ENCODE results near the gene KMO. TPM values are rescaled to one million over a fixed set of nuclear protein-coding genes. Genes with fewer than 3 reads are reported as not detected.

Gene KMO
- total RNA-seq, 1 donor from 2014 or later, result not detected

GRCh38 chr1:241630899-241631298 lies 98.7 kb downstream of the KMO start:
- Histone ChIP-seq H3K27ac (no peak overlapping the region), H3K9me3 (no peaks in the 10 kb centered on the region), H3K4me1 (no peaks in the 10 kb centered on the region), H3K36me3 (peaks cover 0 to 7% of the 10 kb centered on the region in 2 donors), H3K4me3 (no peak overlapping the region), H3K27me3 (no peaks in the 10 kb centered on the region)
- no peak for TF ChIP-seq CTCF (IDR thresholded peaks at IDR 0.05)
- DNase-seq (ENCODE audit: low spot score in 2 of 2), result no peak
- intact Hi-C loops (cut with DNase I), result no loop called here

DNA sequence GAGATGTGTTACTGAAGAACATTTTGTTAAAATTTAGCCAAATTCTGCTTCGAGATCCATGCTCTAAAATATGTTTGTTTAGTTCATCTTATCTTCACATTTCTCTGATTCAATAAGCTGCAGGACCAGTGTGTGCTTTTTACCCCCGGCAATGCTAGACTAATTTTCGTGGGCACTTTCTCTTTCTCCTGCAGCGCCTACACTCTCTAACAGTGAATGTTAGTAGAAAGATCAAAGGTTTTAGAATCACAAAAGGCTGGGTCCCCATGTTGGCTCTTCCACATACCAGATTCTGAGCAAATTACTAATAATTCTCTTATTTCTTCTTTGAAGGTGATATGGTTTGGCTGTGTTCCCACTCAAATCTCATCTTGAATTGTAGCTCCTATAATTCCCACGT lies 99.5 kb downstream of the KMO start:
- Histone ChIP-seq H3K27ac (no peak overlapping the region), H3K9me3 (no peaks in the 10 kb centered on the region), H3K4me3 (no peak overlapping the region), H3K27me3 (no peaks in the 10 kb centered on the region), H3K36me3 (peaks cover 0 to 7% of the 10 kb centered on the region in 2 donors), H3K4me1 (no peaks in the 10 kb centered on the region)
- no peak for DNase-seq (ENCODE audit: low spot score in 2 of 2)
- intact Hi-C loops (cut with DNase I), result no loop called here
- TF ChIP-seq CTCF (IDR thresholded peaks at IDR 0.05), result no peak

DNA sequence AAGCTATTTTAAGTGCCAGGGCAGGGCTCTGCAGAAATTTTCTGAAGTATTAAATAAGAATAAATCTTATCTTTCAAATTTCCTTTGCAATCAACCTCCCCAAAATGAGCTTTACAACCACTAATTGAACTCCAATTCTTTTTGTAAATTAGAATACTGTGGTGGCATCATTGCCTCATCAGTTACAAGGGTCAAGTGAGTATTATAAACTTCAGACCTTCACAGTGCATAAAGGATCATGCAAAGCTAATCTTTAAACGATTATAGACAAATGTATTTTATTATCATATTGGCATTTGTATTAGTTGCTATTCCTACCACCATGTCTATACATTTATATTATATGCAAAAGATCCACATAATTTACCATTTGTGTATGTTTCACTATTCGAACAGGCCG lies 100.8 kb downstream of the KMO start:
- Histone ChIP-seq H3K4me3 (no peak overlapping the region), H3K36me3 (peaks cover 0 to 7% of the 10 kb centered on the region in 2 donors), H3K4me1 (peaks cover 0 to 4% of the 10 kb centered on the region in 2 donors), H3K27me3 (no peaks in the 10 kb centered on the region), H3K9me3 (no peaks in the 10 kb centered on the region), H3K27ac (no peak overlapping the region)
- DNase-seq (ENCODE audit: low spot score in 2 of 2), result no peak
- no peak for TF ChIP-seq CTCF (IDR thresholded peaks at IDR 0.05)
- intact Hi-C loops (cut with DNase I), result no loop called here

GRCh38 chr1:241635556-241636152 lies 103.5 kb downstream of the KMO start:
- Histone ChIP-seq H3K36me3 (peaks cover 0 to 7% of the 10 kb centered on the region in 2 donors), H3K4me3 (no peak overlapping the region), H3K4me1 (peaks cover 0 to 9% of the 10 kb centered on the region in 2 donors), H3K27me3 (no peaks in the 10 kb centered on the region), H3K27ac (no peak overlapping the region), H3K9me3 (no peaks in the 10 kb centered on the region)
- TF ChIP-seq CTCF (IDR thresholded peaks at IDR 0.05), result no peak
- intact Hi-C loops (cut with DNase I), result no loop called here
- no peak for DNase-seq (ENCODE audit: low spot score in 2 of 2)

GRCh38 chr1:241636291-241636690 lies 104.1 kb downstream of the KMO start:
- no peaks in the 10 kb centered on the region for H3K27me3 ChIP-seq
- peaks cover 0 to 7% of the 10 kb centered on the region in 2 donors for H3K36me3 ChIP-seq
- DNase-seq (ENCODE audit: low spot score in 2 of 2), result no peak
- no peak overlapping the region for H3K27ac ChIP-seq
- no peak overlapping the region for H3K4me3 ChIP-seq
- H3K4me1 ChIP-seq, result peaks cover 0 to 9% of the 10 kb centered on the region in 2 donors
- intact Hi-C loops (cut with DNase I), result no loop called here
- no peak for TF ChIP-seq CTCF (IDR thresholded peaks at IDR 0.05)
- no peaks in the 10 kb centered on the region for H3K9me3 ChIP-seq
